ENCODE measurements around the gene GARIN5B.

GARIN5B gene

GRCh38 chr19:55372316-55373081 lies 9.4 kb upstream of the GARIN5B start:
- FAIRE-seq (no peak), DNase-seq (ENCODE audit: insufficient read length, low spot score) (no peak)

GRCh38 chr19:55370305-55370988 lies 7.4 kb upstream of the GARIN5B start, which contains the start of gene IL11:
Gene IL11, minus strand, starts transcription at chr19:55370463. Its CDS starts 153 bp downstream, at chr19:55370310.
- FAIRE-seq: no peak
- DNase-seq (ENCODE audit: insufficient read length, low spot score): no peak

GRCh38 chr19:55369653-55370304 lies 6.7 kb upstream of the GARIN5B start:
- no peak for FAIRE-seq

GRCh38 chr19:55368701-55369563 lies 5.9 kb upstream of the GARIN5B start:
- DNase-seq (ENCODE audit: insufficient read length, low spot score) (no peak), FAIRE-seq (no peak)

More at GRCh38 chr19:55369653-55370304, 6.7 kb upstream of the GARIN5B start:
- DNase-seq (ENCODE audit: insufficient read length, low spot score): no peak

GRCh38 chr19:55368106-55368505 lies 5.0 kb upstream of the GARIN5B start:
- FAIRE-seq: no peak
- no peak for DNase-seq (ENCODE audit: insufficient read length, low spot score)

- FAIRE-seq (no peak), DNase-seq (ENCODE audit: insufficient read length, low spot score) (no peak)
Observed at GRCh38 chr19:55366790-55367189, 3.7 kb upstream of the GARIN5B start.

- FAIRE-seq (no peak), DNase-seq (ENCODE audit: insufficient read length, low spot score) (no peak)
Observed at GRCh38 chr19:55365964-55366363, 2.9 kb upstream of the GARIN5B start.

GRCh38 chr19:55365245-55365644 lies 2.2 kb upstream of the GARIN5B start:
- FAIRE-seq (no peak), DNase-seq (ENCODE audit: insufficient read length, low spot score) (no peak)

GRCh38 chr19:55362174-55362989 lies 678 bp downstream of the GARIN5B start:
- no peak for FAIRE-seq
- no peak for DNase-seq (ENCODE audit: insufficient read length, low spot score)

GRCh38 chr19:55360902-55361301 lies 2.2 kb downstream of the GARIN5B start:
- no peak for FAIRE-seq
- no peak for DNase-seq (ENCODE audit: insufficient read length, low spot score)

- FAIRE-seq: no peak
- DNase-seq (ENCODE audit: insufficient read length, low spot score): no peak
Observed at GRCh38 chr19:55358943-55359908, 3.8 kb downstream of the GARIN5B start.

- DNase-seq (ENCODE audit: insufficient read length, low spot score) (no peak), FAIRE-seq (no peak)
Observed at GRCh38 chr19:55358493-55358892, 4.6 kb downstream of the GARIN5B start.

- FAIRE-seq (no peak), DNase-seq (ENCODE audit: insufficient read length, low spot score) (no peak)
Observed at GRCh38 chr19:55355213-55355821, 7.7 kb downstream of the GARIN5B start.

- FAIRE-seq: no peak
- no peak for DNase-seq (ENCODE audit: insufficient read length, low spot score)
Observed at GRCh38 chr19:55354698-55355212, 8.3 kb downstream of the GARIN5B start, which contains the start of gene COX6B2. Gene COX6B2, minus strand, starts transcription at chr19:55354719. Its CDS starts 198 bp downstream, at chr19:55354521.

- DNase-seq (ENCODE audit: insufficient read length, low spot score) (peak; percentile 78), FAIRE-seq (no peak)
Observed at GRCh38 chr19:55353803-55354697, 9.0 kb downstream of the GARIN5B start.

GRCh38 chr19:55353356-55353802 lies 9.7 kb downstream of the GARIN5B start:
- DNase-seq (ENCODE audit: insufficient read length, low spot score): no peak
- FAIRE-seq: no peak
